Activated naive CD8-positive, alpha-beta T cell (primary cell): ENCODE measurements around the gene GAS6.
"Not testable (repeated sequence)": the region's sequence is repeated elsewhere in the genome, so short reads cannot be mapped to it uniquely, and the experiment has no call there.

ENCODE experiments used
- H3K27ac Mint-ChIP-seq: one replicate; pipeline ENCODE4 v1.8.0; 2021; ENCODE audit warnings: mixed read lengths
- H3K27me3 Mint-ChIP-seq: one replicate; pipeline ENCODE4 v1.8.0; 2021; ENCODE audit warnings: mixed read lengths
- H3K36me3 Mint-ChIP-seq: one replicate; pipeline ENCODE4 v1.8.0; 2021; ENCODE audit warnings: mixed read lengths
- H3K4me1 Mint-ChIP-seq: one replicate; pipeline ENCODE4 v1.8.0; 2021; ENCODE audit warnings: low read depth, mixed read lengths
- H3K4me3 Mint-ChIP-seq: one replicate; pipeline ENCODE4 v1.8.0; 2021; ENCODE audit warnings: mild to moderate bottlenecking, mixed read lengths
- H3K9me3 Mint-ChIP-seq: one replicate; pipeline ENCODE4 v1.8.0; 2021; ENCODE audit warnings: low read depth, mixed read lengths

Gene GAS6

DNA sequence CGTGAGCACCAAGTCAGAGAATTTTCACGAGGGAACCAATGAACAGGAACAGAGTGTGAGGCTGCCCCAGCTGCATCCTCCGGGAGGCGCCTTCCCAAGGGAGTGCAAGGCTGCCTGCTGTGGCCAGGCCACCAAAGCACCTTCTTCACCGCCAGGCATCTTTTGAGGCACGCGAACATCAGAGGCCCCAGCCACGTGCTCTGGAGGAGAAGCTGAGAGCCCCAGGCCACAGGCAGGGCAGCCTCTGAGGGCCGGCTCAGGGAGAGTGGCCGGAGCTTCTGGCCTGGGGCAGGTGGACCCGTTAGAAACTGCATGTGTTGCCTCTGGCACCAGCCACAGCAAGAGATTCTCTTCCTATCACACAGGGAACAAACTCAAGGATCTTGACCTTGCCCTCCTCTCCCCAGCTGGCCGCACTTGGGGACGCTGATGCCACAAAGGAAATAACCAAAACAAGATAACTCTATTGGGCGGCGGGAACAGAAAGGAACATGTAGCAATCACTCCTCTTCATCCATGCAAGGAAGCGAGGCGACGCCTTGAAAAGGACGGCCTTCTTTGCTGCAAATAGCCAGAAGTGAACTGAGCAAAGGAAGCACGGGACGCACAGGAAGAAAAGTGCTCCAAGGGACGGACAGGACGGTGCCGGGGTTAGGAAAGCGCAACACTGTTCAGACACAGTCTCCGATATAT lies 19.9 kb downstream of the GAS6 start:
- Mint-ChIP-seq H3K4me1 (peaks cover 38% of the 10 kb centered on the region), H3K4me3 (peak overlapping the region; percentile 13), H3K36me3 (no peaks in the 10 kb centered on the region), H3K27me3 (peaks cover 3% of the 10 kb centered on the region), H3K9me3 (no peaks in the 10 kb centered on the region), H3K27ac (no peak overlapping the region)

DNA sequence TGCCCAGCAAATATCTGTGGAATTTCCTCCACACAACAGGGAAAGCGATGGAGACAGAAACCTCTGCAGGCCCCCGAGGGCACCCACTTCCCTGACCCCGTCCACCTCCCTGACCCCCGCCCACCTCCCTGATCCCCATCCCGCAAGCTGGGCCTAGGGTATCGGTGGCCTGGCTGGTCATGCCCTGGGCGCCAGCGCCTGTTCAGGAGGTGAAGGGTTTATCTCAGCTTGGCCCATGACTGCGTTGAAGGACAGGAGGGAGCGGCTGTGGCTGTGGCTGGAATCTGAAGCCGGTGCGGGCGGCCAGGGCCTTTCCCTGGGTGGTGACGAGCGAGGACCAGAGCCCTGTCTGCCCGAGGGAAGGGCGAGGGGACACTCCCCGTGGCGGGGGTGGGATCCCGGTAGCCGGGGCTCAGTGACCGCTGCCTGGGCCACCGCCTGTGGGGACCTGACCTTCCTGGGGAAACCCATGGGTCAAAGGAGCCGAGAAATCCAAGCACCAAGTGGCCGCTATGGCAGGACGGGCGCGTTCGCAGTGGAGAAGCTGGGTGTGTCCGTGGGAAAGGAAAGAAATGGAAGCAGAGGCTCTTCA lies 20.7 kb downstream of the GAS6 start:
- no peaks in the 10 kb centered on the region for H3K9me3 Mint-ChIP-seq
- no peak overlapping the region for H3K4me3 Mint-ChIP-seq
- H3K4me1 Mint-ChIP-seq: peaks cover 38% of the 10 kb centered on the region
- no peak overlapping the region for H3K27ac Mint-ChIP-seq
- H3K27me3 Mint-ChIP-seq: peaks cover 3% of the 10 kb centered on the region
- H3K36me3 Mint-ChIP-seq: no peaks in the 10 kb centered on the region

DNA sequence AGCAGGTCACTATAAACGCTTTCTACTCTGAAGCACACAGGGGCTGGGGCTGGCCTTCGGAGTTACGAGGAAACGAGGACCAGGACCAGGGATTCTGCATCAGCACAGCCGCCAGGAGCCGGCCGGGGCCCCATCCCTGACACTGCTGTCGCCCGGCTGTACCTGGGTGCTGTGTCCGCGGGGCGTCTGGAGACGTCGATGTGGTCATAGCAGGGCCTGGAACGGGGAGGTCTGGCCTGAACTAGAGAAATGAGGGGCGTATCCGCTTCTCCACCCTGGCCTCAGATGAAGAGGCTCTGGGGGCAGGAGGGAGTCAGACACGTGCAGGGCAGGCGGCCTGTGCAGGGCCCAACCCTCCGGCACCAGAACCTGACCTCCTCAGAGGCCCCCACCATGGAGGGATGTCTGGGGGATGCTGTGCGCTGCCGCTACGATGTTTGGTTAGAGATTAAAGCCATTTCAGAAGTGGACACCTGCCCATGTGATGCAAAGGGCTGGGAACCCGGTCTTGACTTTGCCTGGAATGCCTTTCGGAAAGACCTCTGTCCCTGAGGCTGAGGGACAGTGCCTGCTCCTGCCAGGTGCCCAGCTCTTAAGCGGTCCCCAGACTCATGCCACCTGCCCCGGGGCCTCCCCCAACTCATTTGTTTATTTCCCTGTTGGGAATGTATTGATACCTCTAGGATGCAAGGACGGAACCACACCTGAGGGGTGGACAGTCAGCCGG lies 21.4 kb downstream of the GAS6 start:
- H3K9me3 Mint-ChIP-seq: no peaks in the 10 kb centered on the region
- peaks cover 3% of the 10 kb centered on the region for H3K27me3 Mint-ChIP-seq
- no peak overlapping the region for H3K27ac Mint-ChIP-seq
- no peak overlapping the region for H3K4me3 Mint-ChIP-seq
- peaks cover 38% of the 10 kb centered on the region for H3K4me1 Mint-ChIP-seq
- H3K36me3 Mint-ChIP-seq: no peaks in the 10 kb centered on the region

DNA sequence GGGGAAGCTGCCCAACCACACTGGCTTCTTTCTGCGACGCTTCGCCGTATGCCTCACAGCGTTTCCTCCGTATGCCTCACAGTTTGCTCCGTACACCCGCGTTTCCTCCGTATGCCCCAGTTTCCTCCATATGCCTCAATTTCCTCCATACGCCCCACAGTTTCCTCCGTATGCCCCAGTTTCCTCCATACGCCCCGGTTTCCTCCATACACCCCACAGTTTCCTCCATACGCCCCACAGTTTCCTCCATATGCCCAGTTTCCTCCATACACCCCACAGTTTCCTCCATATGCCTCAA lies 22.6 kb downstream of the GAS6 start:
- no peak overlapping the region for H3K27ac Mint-ChIP-seq
- H3K36me3 Mint-ChIP-seq: no peaks in the 10 kb centered on the region
- no peaks in the 10 kb centered on the region for H3K9me3 Mint-ChIP-seq
- H3K27me3 Mint-ChIP-seq: peaks cover 3% of the 10 kb centered on the region
- peaks cover 29% of the 10 kb centered on the region for H3K4me1 Mint-ChIP-seq
- no peak overlapping the region for H3K4me3 Mint-ChIP-seq

DNA sequence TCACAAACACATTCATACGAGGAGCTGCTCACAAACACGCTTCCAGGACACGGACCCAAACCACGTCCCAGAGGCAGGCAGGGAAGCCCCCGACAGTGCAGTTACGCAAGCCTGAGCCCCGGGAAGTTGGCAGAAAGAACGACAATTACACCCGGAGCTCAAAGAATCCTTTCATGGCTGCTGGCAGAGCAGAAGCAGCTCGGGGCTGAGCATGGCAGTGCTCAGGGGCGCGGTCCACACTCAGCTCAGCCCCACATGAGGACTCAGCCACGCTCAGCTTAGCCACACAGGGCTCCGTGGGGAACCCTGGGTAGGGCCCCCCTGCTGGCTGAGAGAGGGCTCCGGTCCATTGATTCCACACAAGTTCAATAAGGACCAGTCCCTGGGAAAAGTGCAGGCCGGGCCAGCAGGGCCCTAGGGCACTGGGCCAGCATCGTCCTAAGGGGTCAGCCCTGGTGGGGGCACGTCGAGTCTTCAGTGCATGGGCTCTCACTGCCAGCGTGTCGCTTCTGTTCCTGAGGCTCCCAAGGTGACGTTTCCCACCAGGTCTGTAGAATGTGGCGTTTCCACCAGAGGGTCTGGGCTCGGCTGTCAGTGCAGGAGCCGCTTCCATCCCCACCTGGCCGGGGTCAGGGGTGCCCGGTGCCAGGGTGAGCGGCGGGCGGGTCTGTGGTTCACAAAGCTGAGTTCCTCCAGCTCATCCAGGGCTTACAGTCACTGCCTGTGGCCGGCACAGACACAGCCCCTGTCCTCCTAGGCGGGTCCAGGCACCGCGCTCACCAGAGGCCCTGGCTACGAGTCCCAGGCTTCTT lies 23.1 kb downstream of the GAS6 start:
- Mint-ChIP-seq H3K27me3 (peaks cover 3% of the 10 kb centered on the region), H3K4me3 (no peak overlapping the region), H3K36me3 (no peaks in the 10 kb centered on the region), H3K9me3 (no peaks in the 10 kb centered on the region), H3K4me1 (peaks cover 23% of the 10 kb centered on the region), H3K27ac (no peak overlapping the region)

DNA sequence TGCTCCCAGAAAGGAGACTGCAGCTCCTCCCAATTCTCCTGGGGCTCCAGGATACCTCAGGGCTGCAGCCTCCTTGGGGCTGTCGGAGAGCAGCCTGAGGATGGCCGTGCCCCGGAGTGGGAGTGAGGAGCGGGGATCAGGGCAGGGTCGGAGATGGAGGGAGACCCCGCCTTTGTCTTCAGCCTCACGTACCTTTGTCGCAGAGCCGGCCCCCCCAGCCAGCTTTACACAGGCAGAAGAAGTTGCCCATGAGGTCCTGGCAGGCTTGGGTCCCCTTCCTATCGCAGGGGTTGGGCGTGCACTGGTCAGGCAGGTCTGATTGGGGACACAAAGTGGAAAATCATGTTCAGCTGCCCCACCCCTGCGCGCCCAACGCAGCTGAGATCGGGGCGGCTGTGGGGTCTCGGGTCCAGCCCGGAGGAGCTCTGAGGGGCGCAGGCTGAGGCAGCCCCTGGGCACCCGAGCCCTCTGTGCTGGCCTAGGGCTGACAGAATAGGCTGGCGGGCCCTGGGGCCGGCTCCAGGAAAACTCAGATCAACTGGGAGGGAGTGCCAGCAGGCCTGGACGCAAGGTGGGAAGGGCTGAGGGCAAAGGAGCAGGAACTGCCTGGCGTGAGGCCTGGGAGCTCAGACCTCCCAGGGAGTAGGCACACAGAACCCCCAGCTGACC lies 24.2 kb downstream of the GAS6 start:
- H3K4me3 Mint-ChIP-seq: no peak overlapping the region
- H3K36me3 Mint-ChIP-seq: no peaks in the 10 kb centered on the region
- no peaks in the 10 kb centered on the region for H3K9me3 Mint-ChIP-seq
- peaks cover 3% of the 10 kb centered on the region for H3K27me3 Mint-ChIP-seq
- H3K27ac Mint-ChIP-seq: no peak overlapping the region
- H3K4me1 Mint-ChIP-seq: peaks cover 16% of the 10 kb centered on the region

DNA sequence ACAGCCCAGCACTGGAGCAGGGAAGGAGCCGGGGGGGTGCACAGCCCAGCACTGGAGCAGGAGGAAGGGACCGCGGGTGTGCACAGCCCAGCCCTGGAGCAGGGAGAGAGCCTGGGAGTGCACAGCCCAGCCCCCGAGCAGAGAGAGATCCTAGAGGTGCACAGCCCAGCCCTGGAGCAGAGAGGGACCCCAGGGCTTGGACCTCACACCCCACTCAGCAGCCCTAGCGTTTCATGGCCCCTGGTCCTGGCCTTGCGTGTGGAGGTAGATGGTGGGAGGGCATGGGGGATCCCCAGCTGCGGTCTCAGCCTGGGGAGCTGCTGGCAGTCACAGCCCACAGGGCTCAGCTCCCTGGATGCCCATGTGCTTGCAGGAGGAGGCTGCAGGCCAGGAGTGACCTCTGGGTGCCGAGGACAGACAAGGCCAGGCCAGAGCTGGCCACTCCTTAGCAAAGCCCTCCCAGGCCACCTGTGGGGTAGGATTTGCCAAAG lies 25.1 kb downstream of the GAS6 start:
- Mint-ChIP-seq H3K4me3 (no peak overlapping the region), H3K9me3 (no peaks in the 10 kb centered on the region), H3K27ac (no peak overlapping the region), H3K4me1 (peaks cover 10% of the 10 kb centered on the region), H3K27me3 (no peaks in the 10 kb centered on the region), H3K36me3 (no peaks in the 10 kb centered on the region)

DNA sequence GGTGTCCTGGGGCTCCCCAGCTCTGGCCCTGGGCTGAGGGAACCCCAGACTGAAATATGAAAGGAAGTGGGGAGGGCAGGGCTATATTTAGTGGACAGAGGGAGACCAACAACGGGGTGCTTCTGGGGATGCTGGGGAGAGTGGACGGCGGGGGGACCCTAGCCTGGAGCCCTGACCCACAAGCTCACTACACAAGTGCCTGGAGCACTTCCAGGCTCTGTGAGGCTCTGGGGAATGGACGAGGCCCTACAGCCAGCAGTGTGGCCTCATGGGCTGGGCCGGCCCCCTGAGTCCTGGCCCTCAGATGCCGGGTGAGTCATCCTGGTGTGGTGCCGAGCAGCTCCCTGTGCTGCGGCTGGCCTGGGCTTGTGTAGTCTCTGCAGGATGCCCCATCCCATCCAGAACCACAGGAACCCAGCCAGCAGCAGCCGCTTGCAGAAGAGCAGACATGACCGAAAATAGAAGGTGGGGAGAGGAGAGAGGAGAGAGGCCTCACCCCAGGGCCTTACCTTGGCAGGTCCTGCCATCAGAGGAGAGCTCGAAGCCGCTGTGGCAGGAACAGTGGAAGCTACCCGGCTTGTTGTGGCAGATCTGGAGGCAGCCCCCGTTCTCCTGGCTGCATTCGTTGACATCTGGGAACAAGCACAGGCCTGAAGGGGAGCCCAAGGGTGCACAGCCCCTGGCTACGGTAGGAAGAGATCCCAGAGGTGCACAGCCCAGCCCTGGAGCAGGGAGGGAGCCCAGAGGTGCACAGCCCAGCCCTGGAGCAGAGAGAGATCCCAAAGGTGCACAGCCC lies 26.1 kb downstream of the GAS6 start:
- H3K4me1 Mint-ChIP-seq: peaks cover 10% of the 10 kb centered on the region
- no peaks in the 10 kb centered on the region for H3K36me3 Mint-ChIP-seq
- no peak overlapping the region for H3K27ac Mint-ChIP-seq
- H3K27me3 Mint-ChIP-seq: no peaks in the 10 kb centered on the region
- H3K9me3 Mint-ChIP-seq: no peaks in the 10 kb centered on the region
- no peak overlapping the region for H3K4me3 Mint-ChIP-seq

DNA sequence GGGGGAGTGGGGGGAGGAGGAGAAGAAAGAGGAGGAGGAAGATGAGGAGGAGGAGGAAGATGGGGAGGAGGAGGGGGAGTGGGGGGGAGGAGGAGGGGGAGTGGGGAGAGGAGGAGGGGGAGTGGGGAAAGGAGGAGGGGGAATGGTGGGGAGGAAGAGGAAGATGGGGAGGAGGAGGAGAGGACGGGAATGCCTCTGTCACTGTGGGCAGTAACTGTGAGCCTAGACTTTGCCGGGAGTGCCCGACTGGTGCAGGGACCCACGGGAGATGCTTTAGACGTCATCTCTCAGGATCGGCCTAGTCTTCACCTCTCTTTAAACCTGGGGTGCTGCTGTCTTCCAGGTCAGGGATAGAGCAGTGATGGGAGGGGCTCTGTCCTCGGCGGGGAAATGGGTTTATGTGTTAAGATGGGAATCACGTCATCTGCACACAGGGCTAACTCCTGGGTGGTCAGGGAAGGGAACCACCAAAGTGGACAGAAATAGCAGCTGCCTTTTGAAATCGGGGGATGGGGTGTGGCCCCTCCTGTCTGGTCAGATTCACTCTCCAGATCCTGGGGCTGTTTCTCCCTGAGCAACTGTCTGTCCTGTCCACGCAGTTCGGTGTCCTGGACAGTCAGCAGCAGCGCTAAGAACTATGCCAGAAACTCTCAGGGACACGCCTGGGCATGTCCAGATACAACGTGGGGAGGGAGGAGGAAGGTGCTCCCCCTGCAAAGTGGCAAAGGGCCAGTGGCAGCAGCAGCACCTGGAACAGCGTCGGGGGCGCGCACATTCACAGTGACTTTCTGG lies 26.9 kb downstream of the GAS6 start:
- no peaks in the 10 kb centered on the region for H3K27me3 Mint-ChIP-seq
- H3K4me1 Mint-ChIP-seq: peaks cover 6% of the 10 kb centered on the region
- no peaks in the 10 kb centered on the region for H3K9me3 Mint-ChIP-seq
- no peak overlapping the region for H3K27ac Mint-ChIP-seq
- H3K36me3 Mint-ChIP-seq: no peaks in the 10 kb centered on the region
- no peak overlapping the region for H3K4me3 Mint-ChIP-seq

DNA sequence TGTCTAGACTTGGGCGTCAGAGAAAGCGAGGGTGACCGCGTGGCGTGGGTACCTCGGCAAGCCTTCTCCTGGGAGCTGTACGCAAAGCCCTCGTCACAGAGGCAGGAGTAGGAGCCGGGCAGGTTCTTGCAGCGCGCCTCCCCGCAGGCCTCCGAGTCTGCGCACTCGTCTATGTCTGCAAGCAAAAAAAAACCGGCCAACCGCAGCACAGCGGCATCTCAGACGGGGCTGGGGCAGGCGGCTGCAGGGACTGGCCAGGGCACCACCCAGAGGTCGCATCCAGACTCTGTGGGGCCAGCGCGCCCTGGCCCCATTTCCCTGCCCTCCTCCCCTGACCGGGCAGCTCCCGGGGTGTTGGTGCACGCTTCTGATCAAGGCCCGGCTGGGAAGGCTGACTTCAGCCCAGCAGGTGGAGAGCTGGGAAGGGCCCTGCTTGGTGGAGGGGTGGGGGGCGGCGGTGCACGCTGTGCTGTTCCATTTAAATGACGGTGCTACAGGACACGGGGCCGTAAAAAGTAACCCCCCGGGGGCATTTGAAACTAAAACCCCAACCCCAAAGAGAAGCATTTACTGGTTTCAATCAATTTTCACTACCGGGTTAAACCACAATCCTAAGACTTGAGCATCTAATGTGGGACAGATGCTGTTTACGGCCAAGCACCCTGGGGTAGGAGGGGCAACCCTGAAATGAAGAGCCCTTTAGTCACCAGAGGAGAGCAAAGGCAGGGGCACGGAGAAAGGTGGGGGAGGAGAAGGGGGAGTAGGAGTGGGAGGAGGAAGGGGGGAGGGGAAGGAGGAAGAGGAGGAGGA lies 28.2 kb downstream of the GAS6 start:
- Mint-ChIP-seq H3K4me1 (peaks cover 1% of the 10 kb centered on the region), H3K27me3 (no peaks in the 10 kb centered on the region), H3K27ac (no peak overlapping the region), H3K9me3 (no peaks in the 10 kb centered on the region), H3K4me3 (no peak overlapping the region), H3K36me3 (no peaks in the 10 kb centered on the region)

DNA sequence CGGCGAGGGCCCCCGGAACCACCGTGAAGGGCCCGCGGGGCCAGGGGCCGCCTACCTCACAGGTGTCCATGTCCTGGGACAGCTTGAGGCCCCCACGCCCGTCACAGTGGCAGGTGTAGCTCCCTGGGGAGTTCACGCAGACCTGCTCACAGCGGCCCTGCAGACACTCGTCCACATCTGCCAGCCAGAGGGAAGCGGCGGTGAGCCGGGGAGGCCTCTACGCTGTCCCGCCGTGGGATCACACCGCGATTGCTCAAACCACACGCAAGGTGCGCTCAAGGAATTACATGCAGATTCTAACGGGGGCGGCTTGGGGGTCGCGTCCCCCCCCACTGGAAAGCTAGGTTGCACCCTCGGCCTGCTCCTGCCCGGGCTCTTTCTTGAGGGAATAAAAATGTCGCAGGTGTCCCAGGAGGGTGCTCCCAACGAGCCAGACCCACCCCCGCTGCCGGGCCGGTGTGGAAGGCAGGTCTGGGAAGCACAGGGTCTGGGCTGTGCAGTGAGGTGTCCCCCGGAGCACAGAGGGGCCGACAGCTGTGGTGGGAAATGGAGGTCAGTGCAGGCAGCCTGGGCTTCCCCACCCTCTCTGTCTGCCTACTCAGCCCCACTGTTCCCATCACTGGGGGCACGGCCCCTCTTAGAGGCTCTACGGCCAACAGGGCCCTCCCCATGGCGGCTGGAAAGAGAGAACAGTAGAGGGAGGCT lies 29.2 kb downstream of the GAS6 start:
- Mint-ChIP-seq H3K4me1 (peaks cover 1% of the 10 kb centered on the region), H3K9me3 (no peaks in the 10 kb centered on the region), H3K27ac (no peak overlapping the region), H3K4me3 (no peak overlapping the region), H3K36me3 (no peaks in the 10 kb centered on the region), H3K27me3 (no peaks in the 10 kb centered on the region)

DNA sequence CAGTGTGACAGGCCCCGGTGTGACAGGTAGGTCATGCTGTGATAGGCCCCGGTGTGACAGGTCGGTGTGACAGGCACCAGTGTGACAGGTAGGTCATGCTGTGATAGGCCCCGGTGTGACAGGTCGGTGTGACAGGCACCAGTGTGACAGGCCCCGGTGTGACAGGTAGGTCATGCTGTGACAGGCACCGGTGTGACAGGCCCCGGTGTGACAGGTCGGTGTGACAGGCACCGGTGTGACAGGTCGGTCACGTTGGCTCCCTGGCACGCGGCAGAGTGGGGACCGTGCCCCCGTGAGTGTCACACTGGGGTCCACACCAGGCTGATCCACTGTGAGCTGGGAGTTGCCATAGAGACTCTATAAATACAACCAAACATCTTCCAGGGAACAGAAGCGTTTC lies 29.9 kb downstream of the GAS6 start:
- not testable (repeated sequence) for H3K4me1 Mint-ChIP-seq, H3K27me3 Mint-ChIP-seq, H3K9me3 Mint-ChIP-seq, H3K4me3 Mint-ChIP-seq, H3K36me3 Mint-ChIP-seq, H3K27ac Mint-ChIP-seq
